ENCODE results near the gene APBB2. TPM values are rescaled to one million over a fixed set of nuclear protein-coding genes. Genes with fewer than 3 reads are reported as not detected.

Gene APBB2
- total RNA-seq, 1 donor from 2014 or later = 63.2 TPM

DNA sequence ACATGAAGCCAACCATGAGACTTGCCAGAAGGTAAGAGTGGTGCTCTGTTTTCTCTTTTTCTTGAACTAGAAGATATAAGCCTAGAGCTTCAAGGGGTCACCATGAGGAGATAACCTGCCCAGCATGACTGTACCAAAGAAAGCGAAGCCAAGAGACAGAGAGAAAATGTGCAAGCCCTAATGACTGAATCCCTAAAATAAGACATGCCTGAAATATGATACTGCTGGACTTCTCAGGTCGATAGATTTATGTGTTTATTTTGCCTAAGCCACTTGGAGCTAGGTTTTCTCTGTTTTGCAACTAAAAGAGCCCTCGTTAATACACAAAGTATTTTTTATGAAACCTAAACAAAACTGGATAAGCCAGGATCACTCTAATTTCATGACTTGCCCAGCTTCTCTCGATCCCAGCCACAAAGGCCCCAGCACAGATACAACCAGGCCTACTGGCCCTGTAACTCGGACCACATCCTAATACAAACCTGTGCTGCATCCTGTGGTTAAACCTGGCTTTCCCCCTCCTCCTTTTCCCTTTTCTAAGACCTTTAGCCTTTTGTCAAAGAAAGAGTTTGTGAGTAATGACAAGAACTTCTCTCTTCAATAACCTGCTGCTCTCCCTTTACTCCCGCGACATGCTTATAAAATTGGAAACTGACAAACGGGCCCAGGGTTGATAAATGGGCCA, 185.8 kb downstream of the APBB2 start:
- no peak overlapping the region for H3K4me3 Mint-ChIP-seq
- TF ChIP-seq, protein P1, sequence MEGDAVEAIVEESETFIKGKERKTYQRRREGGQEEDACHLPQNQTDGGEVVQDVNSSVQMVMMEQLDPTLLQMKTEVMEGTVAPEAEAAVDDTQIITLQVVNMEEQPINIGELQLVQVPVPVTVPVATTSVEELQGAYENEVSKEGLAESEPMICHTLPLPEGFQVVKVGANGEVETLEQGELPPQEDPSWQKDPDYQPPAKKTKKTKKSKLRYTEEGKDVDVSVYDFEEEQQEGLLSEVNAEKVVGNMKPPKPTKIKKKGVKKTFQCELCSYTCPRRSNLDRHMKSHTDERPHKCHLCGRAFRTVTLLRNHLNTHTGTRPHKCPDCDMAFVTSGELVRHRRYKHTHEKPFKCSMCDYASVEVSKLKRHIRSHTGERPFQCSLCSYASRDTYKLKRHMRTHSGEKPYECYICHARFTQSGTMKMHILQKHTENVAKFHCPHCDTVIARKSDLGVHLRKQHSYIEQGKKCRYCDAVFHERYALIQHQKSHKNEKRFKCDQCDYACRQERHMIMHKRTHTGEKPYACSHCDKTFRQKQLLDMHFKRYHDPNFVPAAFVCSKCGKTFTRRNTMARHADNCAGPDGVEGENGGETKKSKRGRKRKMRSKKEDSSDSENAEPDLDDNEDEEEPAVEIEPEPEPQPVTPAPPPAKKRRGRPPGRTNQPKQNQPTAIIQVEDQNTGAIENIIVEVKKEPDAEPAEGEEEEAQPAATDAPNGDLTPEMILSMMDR (IDR thresholded peaks at IDR 0.05; ENCODE audit: unreplicated experiment) = no peak
- H3K27me3 Mint-ChIP-seq (ENCODE audit: low read depth) = no peaks in the 10 kb centered on the region
- peaks cover 46% of the 10 kb centered on the region for H3K36me3 Mint-ChIP-seq
- DNase-seq (ENCODE audit: low spot score in 2 of 2, unreplicated experiment in 2 of 2) = no peak
- peak overlapping the region; percentile 45 for H3K27ac Mint-ChIP-seq
- H3K9me3 Mint-ChIP-seq = peaks cover 26% of the 10 kb centered on the region
- H3K4me1 Mint-ChIP-seq = peaks cover 12% of the 10 kb centered on the region

- no peak for DNase-seq (ENCODE audit: low spot score in 2 of 2, unreplicated experiment in 2 of 2)
- Mint-ChIP-seq H3K27ac (no peak overlapping the region), H3K36me3 (peaks cover 48% of the 10 kb centered on the region), H3K4me3 (no peak overlapping the region), H3K9me3 (peaks cover 26% of the 10 kb centered on the region), H3K4me1 (peaks cover 12% of the 10 kb centered on the region), H3K27me3 (ENCODE audit: low read depth) (no peaks in the 10 kb centered on the region)
- TF ChIP-seq, protein P1 (IDR thresholded peaks at IDR 0.05; ENCODE audit: unreplicated experiment) = no peak
These were observed 187.4 kb downstream of the APBB2 start for GRCh38 chr4:41026971-41027370.

DNA sequence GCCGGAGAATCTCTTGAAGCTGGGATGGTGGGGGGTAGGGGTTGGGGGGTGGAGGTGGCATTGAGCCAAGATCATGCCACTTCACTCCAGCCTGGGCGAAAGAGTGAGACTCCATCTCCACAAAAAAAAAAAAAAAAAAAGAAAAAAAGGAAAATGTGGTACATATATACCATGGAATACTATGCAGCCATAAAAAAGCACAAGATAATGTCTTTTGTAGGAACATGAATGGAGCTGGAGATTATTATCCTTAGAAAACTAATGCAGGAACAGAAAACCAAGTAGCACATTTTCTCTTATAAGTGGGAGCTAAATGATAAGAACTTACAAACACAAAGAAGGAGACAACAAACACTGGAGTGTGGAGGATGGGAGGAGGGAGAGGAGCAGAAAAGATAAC, 188.5 kb downstream of the APBB2 start:
- H3K4me1 Mint-ChIP-seq = peaks cover 12% of the 10 kb centered on the region
- peaks cover 51% of the 10 kb centered on the region for H3K36me3 Mint-ChIP-seq
- H3K9me3 Mint-ChIP-seq = peaks cover 29% of the 10 kb centered on the region
- H3K27me3 Mint-ChIP-seq (ENCODE audit: low read depth) = no peaks in the 10 kb centered on the region
- H3K27ac Mint-ChIP-seq = no peak overlapping the region
- no peak overlapping the region for H3K4me3 Mint-ChIP-seq
- TF ChIP-seq, protein P1 (IDR thresholded peaks at IDR 0.05; ENCODE audit: unreplicated experiment) = no peak
- DNase-seq (ENCODE audit: low spot score in 2 of 2, unreplicated experiment in 2 of 2) = no peak

DNA sequence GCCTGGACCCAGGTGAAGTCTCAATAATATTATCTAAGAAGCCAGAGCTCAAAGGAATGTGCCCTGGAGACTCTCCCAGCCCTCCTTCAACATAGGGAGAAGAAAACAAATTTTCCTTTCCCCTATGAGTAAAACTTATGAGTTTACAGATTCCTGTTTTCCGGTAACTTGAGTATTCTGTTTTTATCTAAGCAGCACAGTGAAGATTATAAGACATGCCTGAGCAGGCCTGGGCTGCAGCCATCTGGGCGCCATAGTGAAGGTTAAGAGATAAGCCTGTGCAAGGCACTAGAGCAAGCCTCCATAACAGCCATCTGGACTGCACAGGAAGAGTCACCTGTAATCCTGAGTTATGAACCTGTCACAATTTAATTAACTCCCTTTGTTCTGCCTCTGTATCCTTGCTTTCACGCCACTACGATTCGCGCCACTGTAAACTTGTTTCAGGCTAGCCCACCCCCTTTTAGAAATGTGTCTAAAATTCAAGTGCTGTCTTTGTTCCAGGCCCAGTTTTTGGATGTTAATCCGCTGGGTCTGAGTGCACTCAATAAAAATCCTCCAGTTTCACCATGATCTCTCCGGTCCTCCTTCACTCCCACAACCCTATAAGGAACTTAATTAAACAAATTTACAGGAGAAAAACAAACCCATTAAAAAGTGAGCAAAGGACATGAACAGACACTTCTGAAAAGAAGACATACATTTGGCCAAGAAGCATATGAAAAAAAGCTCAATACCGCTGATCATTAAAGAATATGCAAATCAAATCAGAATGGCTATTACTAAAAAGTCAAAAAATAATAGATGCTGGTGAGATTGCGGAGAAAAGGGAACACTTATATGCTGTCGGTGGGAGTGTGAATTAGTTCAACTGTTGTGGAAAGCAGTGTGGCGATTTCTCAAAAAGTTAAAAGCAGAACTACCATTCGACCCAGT, 189.5 kb downstream of the APBB2 start:
- Mint-ChIP-seq H3K4me3 (no peak overlapping the region), H3K9me3 (peaks cover 29% of the 10 kb centered on the region), H3K36me3 (peaks cover 48% of the 10 kb centered on the region), H3K4me1 (peaks cover 12% of the 10 kb centered on the region), H3K27ac (no peak overlapping the region), H3K27me3 (ENCODE audit: low read depth) (no peaks in the 10 kb centered on the region)
- TF ChIP-seq, protein P1 (IDR thresholded peaks at IDR 0.05; ENCODE audit: unreplicated experiment) = no peak
- DNase-seq (ENCODE audit: low spot score in 2 of 2, unreplicated experiment in 2 of 2) = no peak

DNA sequence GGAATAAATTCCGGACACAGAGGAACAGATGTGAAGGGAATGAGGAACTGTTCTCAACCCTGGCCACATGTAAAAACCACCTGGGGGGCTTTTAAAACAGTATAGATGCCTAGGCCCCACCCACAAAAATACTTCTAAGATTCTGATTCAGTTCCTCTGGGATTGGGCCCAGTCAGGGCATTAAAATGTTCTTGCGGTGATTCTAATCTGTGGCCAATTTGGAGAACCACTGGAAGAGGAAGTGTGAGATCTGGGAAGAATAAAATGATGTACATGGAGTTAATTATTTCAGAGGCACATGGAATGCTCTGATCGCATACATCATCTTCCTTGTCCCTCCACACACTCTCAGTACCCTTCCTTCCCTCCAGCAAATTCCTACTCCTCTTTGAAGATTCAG, 192.2 kb downstream of the APBB2 start:
- TF ChIP-seq, protein P1 (IDR thresholded peaks at IDR 0.05; ENCODE audit: unreplicated experiment) = no peak
- Mint-ChIP-seq H3K27ac (no peak overlapping the region), H3K4me1 (no peaks in the 10 kb centered on the region), H3K9me3 (peaks cover 20% of the 10 kb centered on the region), H3K4me3 (no peak overlapping the region), H3K27me3 (ENCODE audit: low read depth) (no peaks in the 10 kb centered on the region), H3K36me3 (peaks cover 40% of the 10 kb centered on the region)
- DNase-seq (ENCODE audit: low spot score in 2 of 2, unreplicated experiment in 2 of 2) = no peak
